ENCODE results near the gene AKAP9.
"Not testable (repeated sequence)": the region's sequence is repeated elsewhere in the genome, so short reads cannot be mapped to it uniquely, and the experiment has no call there.

Gene AKAP9

DNA sequence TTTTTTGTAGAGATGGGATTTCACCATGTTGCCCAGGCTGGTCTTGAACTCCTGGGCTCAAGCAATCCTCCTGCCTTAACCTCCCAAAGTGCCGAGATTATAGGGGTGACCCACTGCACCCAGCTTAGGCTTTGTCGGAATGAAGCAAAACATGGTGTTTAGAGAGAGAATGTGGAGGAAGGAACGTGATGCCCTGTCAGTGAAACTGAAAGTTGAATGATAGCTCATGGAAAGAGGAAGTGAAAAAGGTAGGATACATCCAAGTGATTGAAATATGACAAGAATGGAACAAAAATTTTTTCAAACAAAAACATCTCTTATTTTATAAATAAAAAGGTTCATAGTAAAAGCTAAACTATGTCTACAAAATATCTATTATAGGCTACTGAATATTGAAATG lies 5.9 kb downstream of the AKAP9 start:
- no peak for DNase-seq (ENCODE audit: low read depth)

DNA sequence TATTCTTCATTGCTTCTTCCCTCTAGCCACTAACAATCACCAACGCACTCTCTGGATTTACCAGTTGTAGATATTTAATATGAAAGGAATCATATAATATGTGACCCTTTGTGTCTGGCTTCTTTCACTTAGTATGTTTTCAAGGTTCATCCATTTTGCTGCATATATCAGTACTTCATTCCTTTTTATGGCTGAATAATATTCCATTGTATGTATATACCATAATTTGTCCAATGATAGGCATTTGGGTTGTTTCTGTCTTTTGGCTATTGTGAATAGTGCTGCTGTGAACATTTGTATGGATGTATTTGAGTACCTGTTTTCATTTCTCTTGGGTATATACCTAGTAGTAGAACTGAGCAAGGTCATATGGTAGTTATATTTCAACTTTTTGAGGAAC lies 7.3 kb downstream of the AKAP9 start:
- no peak for DNase-seq (ENCODE audit: low read depth)

DNA sequence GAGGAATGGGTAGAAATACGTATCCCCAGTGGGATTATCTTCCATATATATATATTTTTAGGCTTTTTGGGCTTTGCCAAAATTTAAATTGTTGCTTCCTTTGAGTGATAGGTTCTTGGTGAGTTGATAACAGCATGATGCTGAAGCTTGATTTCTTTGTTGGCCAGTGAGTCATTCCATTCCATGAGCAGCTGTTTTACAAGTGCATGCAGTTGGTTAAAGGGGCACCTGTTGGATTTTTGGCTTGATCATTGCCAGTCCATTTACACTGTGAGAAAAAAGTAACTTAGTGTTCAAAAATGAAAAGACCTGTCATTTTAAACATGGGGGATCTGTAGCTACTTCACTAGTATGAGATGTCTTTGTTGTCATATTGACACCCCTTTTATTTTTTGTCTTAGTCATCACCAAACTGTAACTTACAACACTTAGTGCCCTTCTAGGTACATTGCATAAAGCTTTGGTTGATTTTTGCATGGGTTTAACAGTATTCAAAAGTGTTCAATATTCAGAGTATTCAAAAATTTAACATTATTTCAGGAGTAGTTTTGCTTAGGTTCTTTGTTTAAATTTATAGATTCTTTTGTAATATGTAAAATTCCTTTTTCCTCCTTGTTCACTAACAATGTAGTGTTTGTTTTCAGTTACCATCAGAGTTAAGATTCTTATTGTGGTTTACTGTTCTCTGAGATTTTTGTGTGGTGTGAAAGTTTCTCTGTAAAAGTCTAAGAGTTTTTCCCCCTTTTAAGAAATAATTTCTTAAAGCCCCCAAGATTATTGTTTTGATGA lies 8.8 kb downstream of the AKAP9 start:
- DNase-seq (ENCODE audit: low read depth), result no peak

DNA sequence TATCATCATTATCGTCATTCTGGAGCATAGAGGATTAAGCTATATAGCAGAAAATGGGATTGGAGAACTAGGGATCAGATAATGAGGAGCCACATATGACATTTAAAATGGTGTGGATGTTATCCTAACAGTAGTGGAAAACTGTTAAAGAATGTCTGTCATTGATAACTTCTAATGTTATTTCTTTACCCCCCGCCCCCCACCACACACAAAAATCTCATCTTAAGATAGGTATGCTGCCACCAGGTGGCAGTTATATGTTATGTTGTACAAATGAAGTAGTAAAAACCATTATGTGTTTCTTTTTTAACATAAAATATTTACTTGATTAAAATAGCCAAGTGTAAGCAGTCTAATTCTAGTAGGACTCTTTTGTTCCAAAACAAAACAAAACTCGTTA lies 13.0 kb downstream of the AKAP9 start:
- DNase-seq (ENCODE audit: low read depth), result no peak

DNA sequence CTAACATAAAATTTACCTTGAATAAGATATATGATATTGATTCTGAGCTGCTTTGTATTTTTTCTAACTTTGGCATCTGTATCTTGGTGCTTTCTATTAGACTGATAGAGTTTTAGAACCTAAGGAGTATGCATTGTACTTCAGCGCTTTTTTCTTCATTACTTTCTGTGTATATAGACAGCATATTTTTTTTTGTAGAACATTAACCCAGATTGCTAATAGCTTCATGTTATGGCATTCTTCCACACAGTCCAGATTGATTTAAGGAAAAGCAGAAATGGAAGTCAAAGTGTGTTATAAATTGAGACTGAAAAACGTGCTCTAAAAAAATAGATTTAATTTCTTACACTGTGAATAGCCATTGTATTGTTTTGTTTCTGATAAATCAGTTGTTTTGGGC lies 15.8 kb downstream of the AKAP9 start:
- not testable (repeated sequence) for DNase-seq (ENCODE audit: low read depth)

DNA sequence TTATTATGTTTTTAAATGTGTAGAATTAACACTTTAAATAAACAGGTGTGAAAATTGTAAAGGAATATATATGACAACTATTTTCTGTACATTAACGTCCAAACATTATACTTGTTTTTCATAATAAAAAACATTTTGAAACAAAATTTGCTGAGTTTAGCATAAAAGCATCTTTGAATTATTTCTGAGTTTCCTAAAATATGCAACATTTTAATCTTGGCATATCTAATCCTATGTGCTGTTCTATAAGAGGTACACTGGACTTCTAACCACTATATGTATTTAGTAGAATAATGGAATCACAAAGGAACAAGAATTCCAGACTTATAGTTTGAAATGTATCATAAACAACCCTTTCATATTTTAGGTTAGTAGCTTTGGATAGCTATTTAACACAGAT lies 16.6 kb downstream of the AKAP9 start:
- no peak for DNase-seq (ENCODE audit: low read depth)

DNA sequence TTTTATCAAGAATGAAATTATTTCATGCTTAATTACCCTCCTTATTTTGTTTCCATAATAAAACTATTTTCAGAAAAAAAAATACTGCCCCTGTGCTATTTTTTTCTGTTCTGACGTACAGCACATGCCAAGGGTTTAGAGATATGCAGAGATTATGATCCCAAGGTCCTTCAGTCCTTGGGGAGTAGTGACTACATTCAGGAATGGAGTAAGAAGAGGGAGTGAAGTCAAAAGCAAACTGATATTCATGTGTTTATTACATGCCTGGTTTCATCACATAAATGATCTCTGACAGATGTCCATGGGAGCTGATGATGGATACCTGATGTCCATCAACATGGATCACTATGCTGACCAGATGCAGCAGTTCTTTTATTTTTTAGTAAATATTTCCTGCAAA lies 17.2 kb downstream of the AKAP9 start:
- DNase-seq (ENCODE audit: low read depth), result no peak

DNA sequence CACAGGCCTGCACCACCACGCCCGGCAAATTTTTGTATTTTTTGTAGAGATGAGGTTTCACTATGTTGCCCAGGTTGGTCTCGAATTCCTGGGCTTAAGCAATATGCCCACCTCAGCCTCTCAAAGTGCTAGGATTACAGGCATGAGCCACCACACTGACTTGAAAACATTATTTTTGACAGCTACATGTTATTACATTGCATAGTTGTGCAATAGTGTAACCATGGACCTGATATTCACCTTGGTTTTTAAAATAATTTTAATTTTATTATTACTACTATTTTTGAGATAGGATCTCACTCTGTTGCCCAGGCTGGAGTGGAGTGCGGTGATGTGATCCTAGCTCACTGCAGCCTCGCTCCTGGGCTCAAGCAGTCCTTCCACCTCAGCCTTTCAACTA lies 18.4 kb downstream of the AKAP9 start:
- no peak for DNase-seq (ENCODE audit: low read depth)

DNA sequence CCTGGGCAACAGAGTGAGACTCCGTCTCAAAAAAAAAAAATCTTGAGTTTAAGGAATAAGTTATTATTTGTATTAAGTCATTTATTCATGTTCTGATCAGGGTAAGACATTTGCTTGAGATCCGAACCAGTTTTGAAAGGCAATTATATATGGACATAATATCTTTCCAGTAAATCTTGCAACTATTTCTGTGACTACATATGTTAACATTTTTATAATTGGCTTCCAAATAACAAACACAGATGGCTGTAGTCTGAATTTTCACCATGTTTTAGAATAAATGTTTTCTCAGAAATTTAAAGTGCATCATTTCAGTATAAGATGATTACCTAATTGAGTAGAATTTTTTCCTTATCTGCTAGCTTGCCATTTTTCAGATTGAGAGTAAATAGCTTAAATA lies 21.2 kb downstream of the AKAP9 start:
- no peak for DNase-seq (ENCODE audit: low read depth)

DNA sequence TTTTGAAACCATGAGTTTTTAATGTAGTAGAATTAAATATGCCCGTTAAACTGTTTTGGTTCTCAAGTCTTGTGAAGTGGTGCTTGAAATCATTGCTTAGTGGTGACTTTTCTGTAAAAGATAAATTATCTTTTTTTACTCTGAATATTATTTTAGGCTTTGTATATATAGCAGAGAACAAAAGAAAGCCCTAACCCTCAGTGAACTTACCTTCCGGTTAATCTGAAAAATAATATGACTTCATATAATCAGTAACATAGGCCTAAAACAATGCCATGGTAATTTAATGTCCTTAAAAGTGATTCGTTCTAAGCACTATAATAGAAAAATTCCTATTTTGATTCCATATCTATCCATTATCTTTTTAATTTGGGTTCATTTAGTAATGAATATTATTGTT lies 21.8 kb downstream of the AKAP9 start:
- no peak for DNase-seq (ENCODE audit: low read depth)

DNA sequence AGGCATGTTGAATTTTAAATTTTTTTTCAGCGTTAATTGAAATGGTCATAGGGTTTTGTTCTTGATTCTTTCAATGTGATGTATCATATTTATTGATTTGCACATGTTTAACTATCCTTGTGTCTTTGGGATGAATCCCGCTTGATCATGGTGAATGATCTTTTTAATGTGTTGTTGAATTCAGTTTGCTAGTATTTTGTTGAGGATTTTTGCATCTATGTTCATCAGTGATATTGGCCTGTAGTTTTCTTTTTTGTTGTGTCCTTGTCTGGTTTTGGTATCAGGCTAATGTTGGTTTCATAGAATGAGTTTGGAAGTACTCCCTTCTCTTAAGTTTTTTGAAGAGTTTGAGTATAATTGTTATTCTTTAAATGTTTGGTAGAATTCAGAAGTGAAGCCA lies 26.9 kb downstream of the AKAP9 start:
- not testable (repeated sequence) for DNase-seq (ENCODE audit: low read depth)

DNA sequence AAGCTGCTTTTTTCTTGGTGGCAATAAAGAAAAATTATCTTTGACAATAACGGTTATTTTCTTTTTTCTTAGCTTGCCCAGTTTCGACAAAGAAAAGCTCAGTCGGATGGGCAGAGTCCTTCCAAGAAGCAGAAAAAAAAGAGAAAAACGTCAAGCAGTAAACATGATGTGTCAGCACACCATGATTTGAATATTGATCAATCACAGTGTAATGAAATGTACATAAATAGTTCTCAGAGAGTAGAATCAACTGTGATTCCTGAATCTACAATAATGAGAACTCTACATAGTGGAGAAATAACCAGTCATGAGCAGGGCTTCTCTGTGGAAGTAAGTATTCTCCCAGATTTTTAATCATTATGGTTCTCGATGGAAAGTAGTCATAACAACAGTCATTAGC lies 33.0 kb downstream of the AKAP9 start:
- no peak for DNase-seq (ENCODE audit: low read depth)

DNA sequence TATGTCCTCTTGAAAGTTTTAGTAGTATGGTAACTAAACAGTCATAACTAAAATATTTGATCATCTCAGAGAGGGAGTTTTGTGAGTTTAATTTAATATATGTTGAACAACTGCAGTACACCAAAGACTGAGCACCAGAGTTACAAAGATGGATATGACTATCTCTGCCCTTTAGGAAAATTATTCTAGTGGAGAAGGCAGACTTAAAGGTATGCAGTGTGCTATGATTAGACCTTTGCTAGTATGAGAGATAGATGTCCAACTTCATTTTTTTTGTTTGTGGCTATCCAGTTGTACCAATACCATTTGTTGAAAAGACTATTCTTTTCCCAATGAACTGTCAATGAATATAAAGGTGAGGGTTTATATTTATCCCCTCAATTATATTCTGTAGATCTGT lies 33.4 kb downstream of the AKAP9 start:
- DNase-seq (ENCODE audit: low read depth), result no peak

DNA sequence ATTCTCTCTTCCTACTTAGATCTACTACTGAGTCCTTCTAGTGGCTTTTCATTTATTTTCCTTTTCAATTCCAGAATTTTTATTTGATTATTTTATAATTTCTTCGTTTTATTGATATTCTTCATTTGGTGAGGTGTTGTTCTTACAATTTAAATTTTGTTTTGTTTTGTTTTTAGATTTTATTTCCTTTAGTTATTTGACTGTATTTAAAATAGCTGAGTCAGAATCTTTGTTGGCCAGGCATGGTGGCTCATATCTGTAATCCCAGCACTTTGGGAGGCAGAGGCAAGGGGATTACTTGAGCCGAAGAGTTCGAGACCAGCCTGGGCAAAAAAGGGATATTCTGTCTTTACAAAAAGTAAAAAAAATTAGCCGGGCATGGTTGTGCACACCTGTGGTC lies 36.1 kb downstream of the AKAP9 start:
- DNase-seq (ENCODE audit: low read depth), result no peak

DNA sequence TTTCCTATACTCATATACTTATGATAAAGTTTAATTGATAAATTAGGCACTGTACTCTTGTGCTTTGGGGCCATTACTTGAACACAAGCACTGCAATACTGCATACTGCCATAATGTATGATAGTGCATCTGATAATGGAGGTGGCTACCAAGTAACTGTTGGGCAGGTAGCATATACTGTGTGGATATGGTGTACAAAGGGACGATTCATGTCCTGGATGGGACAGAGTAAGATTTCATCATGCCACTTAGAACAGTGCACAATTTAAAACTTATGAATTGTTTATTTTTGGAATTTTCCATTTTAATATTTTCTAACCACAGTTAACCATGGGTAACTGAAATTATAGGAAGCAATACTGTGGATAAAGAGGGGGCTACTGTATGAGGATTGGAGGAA lies 38.9 kb downstream of the AKAP9 start:
- no peak for DNase-seq (ENCODE audit: low read depth)

DNA sequence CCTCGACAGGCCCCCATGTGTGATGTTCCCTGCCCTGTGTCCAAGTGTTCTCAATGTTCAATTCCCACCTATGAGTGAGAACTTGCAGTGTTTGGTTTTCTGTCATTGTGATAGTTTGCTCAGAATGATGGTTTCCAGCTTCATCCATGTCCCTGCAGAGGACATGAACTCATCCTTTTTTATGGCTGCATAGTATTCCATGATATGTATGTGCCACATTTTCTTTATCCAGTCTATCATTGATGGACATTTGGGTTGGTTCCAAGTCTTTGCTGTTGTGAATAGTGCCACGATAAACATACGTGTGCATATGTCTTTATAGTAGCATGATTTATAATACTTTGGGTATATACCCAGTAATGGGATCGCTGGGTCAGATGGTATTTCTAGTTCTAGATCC lies 41.7 kb downstream of the AKAP9 start:
- DNase-seq (ENCODE audit: low read depth), result not testable (repeated sequence)

DNA sequence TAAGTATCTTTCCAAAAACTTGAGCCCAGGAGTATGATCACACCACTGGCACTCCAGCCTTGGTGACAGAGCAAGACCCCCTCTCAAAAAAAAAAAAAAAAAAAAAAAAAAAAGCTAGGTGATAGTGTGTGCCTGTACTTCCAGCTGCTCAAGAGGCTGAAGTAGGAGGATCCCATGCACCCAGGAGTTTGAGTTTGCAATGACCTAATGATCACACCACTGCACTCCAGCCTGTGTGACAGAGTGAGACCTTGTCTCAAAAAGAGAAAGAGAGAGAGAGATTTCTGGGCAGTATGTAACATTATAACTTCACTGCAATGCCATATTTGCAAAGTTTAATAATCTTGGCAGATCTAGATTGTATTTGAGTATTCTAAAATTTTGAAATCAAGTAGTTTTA lies 47.6 kb downstream of the AKAP9 start:
- no peak for DNase-seq (ENCODE audit: low read depth)

DNA sequence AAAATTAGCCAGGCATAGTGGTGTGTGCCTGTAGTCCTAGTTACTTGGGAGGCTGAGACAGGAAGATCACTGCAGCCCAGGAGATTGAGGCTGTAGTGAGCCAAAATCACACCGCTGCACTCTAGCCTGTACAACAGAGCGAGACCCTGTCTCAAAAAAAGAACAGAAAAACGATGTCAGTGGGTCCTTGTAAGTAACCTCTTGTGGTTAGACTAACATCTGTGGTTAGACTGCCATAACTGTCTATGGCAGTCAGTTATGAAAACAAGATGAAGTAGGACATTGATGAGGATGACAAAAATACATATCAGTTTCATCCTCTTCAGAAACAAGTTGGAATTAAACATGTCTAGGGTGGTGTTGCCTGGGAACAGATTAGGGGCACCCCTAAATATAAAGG lies 53.3 kb downstream of the AKAP9 start:
- DNase-seq (ENCODE audit: low read depth), result no peak

DNA sequence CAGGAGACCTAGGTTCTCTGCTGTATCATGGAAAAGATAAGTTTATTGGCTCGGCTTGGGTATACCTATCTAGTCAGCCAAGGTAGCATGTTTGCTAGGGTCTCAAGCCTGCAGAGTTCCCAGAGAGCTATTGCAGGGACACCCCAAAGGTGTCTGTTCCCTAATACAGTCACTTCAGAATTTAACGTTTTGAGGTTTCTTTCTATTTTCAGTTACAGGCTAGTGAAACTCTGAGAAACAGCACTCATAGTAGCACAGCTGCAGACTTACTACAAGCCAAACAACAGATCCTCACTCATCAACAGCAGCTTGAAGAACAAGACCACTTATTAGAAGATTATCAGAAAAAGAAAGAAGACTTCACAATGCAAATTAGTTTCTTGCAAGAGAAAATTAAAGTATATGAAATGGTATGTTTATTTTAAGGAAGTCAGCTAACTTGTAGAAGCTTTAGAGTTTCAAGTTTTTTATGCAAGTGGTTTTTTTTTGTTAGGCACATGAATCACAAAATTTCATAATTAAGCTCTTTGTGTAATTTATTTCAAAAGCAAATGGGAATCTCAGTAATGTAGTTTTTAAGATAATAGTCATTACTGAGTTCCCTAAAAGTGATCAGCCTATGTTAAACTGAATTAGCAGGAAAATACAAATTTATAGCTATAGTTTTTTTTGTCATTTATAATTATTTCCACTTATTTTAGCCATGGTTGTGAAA lies 54.9 kb downstream of the AKAP9 start:
- no peak for DNase-seq (ENCODE audit: low read depth)

DNA sequence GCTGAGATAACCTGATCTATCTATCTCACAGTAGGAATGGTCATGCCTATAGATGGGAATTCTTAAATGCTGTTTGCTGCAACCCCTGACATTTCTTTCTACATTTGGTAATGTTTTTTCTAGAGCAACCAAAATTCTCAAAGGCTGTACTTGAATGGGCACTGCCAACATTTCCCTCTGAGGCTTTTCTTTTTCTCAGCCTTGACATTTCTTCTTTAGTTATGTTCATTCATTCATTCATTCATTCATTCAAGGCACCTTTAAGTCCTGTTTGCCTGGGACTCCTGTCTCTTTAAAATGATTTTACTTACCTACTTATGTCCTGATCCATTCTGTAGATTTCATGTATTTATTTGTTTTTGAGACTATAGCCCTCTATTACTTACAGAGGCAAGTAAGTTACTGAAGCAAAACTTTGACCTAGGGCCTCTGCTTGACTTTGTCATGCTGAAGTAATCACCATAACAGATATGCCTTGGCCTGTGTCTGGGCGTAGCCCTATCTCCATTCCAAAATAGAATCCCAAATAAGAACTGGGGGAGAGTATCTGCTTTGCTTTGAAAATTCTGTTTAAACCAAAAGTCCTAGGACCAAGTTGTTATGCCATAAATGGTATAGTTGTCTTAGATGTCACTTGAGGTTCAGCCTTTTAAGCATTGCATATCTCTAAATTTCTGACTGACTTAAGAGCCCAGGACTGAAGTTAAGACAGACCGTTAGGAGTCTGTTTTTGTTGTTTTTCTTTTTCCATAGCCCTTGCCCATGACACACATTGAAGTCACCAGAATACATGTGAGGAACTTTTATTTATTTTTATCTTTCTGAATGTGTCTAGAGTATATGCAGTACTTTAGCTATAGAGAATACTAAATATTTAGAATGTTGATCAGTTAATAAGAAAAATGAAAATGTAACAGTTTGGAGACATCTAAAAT lies 59.2 kb downstream of the AKAP9 start:
- no peak for DNase-seq (ENCODE audit: low read depth)

DNA sequence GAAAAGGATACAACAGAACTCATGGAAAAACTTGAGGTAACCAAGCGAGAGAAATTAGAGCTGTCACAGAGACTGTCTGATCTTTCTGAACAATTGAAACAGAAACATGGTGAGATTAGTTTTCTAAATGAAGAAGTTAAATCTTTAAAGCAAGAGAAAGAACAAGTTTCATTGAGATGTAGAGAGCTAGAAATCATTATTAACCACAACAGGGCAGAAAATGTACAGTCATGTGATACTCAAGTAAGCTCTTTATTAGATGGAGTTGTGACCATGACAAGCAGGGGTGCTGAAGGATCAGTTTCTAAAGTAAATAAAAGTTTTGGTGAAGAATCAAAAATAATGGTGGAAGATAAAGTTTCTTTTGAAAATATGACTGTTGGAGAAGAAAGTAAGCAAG lies 62.1 kb downstream of the AKAP9 start:
- no peak for DNase-seq (ENCODE audit: low read depth)

DNA sequence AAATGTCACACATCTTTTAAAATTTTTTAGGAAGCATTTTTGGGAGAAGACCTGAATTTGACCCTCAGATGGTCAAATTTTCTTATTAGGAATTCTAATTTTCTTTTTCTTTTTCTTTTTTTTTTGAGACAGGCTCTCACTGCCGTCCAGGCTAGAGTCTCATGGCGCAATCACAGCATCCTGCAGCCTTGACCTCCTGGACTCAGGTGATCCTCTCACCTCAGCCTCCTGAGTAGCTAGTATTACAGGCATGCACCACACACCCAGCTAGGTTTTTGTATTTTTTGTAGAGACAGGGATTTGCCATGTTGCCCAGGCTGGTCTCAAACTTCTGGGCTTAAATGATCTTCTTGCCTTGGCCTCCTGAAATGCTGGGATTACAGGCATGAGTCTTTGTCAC lies 65.4 kb downstream of the AKAP9 start:
- DNase-seq (ENCODE audit: low read depth), result no peak

DNA sequence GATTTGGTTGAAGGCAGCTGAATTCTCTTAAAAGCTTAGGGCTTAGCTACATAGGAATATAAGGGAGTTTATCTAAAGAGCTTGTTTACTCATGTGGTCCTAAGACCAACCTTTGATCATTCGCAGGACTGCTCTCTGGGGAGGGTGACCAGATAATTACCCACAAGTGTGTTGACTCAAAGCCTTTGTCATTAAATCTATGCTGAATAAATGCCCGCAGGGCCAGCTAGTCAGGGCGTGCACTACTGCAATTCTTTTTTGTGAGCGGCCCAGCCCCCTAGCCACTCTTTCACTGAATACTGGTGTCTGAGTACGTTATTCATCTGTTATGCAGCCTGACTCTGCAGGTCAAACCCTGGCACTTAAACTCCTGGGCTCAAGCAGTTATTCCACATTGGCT lies 69.6 kb downstream of the AKAP9 start:
- no peak for DNase-seq (ENCODE audit: low read depth)
